Lower leg skin (tissue), 4 donors: Measurements from ENCODE around the gene STARD8. TPM values are rescaled to one million over a fixed set of nuclear protein-coding genes. Genes with fewer than 3 reads are reported as not detected.
"Not testable (repeated sequence)": the region's sequence is repeated elsewhere in the genome, so short reads cannot be mapped to it uniquely, and the experiment has no call there.

Experiments used
- DNase-seq, 2 donors: peaks; one replicate each; pipeline ENCODE4 v3.0.0-alpha.2; 2019; ENCODE audit warnings: low spot score in 2 of 2
- H3K4me3 ChIP-seq: fragments of 200-600 bp; sonication (generic); 2 replicates; pipeline ENCODE4 v1.5.1; 2017; ENCODE audit warnings: mild to moderate bottlenecking, low read depth; ENCODE audit not compliant: poor library complexity, severe bottlenecking
- POLR2A ChIP-seq, 2 donors: fragments of 450-650 bp; IDR thresholded peaks; one replicate each; pipeline ENCODE4 v1.6.1; 2016 to 2017; ENCODE audit warnings: antibody characterized with exemption in 2 of 2, mild to moderate bottlenecking in 1 of 2, moderate library complexity in 1 of 2
- WGBS, 2 donors: methylation state at CpG; one replicate each; pipeline ENCODE4 v1.1.5; 2018; 5-methylcytosine and 5-hydroxymethylcytosine counted together
- intact Hi-C: fragments of 100-400 bp; cut with DNase I; formaldehyde crosslinking; loops from one replicate; pipeline ENCODE4 v1.15.0; 2023; ENCODE audit warnings: low total_unique reads
- total RNA-seq, 4 donors: library from RNA; depleted of rRNA; stranded (reverse); fragments of >200 nt; gene quantifications; one replicate each; pipeline ENCODE4 v1.1.0, GENCODE V29; 2016
- TF ChIP-seq, protein P1 (sequence below), 3 donors: fragments of 450-650 bp; IDR thresholded peaks; one replicate each; pipeline ENCODE4 v1.5.1; 2016; ENCODE audit warnings: antibody characterized with exemption in 3 of 3, mild to moderate bottlenecking in 3 of 3, moderate library complexity in 2 of 3

STARD8 gene
- total RNA-seq, 4 donors from 2014 or later: 1.4 to 6.0 (median 2.5) TPM

- intact Hi-C loops: no loop called here
- WGBS, 2 donors: 77 to 98% methylated on average over 4 of the region's 4 CpGs
- TF ChIP-seq, protein P1, sequence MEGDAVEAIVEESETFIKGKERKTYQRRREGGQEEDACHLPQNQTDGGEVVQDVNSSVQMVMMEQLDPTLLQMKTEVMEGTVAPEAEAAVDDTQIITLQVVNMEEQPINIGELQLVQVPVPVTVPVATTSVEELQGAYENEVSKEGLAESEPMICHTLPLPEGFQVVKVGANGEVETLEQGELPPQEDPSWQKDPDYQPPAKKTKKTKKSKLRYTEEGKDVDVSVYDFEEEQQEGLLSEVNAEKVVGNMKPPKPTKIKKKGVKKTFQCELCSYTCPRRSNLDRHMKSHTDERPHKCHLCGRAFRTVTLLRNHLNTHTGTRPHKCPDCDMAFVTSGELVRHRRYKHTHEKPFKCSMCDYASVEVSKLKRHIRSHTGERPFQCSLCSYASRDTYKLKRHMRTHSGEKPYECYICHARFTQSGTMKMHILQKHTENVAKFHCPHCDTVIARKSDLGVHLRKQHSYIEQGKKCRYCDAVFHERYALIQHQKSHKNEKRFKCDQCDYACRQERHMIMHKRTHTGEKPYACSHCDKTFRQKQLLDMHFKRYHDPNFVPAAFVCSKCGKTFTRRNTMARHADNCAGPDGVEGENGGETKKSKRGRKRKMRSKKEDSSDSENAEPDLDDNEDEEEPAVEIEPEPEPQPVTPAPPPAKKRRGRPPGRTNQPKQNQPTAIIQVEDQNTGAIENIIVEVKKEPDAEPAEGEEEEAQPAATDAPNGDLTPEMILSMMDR (IDR thresholded peaks at IDR 0.05): no peak
- no peak for TF ChIP-seq POLR2A (IDR thresholded peaks at IDR 0.05)
- no peak overlapping the region for H3K4me3 ChIP-seq
- DNase-seq: peak in 1 of 2 donors; percentile 60
Observed at GRCh38 chrX:68727696-68728095, 80.2 kb downstream of the STARD8 start.

DNA sequence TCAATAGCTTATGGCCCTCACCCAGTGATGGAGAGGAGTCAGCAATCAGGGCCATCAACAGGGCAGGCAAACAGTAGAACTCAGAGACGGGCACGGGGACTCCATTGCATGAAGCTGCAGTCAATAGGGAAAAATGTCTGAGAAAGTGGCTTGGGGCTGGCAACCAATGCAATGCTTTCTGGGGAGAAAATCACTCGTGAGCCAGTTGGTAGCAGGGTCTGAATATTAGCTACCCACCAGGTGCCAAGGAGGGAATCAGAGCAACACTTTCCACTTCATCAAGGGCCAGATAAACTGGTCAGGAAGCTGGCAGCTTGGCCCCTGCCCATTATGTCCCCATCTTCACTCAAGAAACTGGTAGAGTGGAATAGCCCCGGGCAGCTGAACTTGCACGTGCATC is 80.7 kb downstream of the STARD8 start:
- TF ChIP-seq, protein P1 (IDR thresholded peaks at IDR 0.05): no peak
- no peak for TF ChIP-seq POLR2A (IDR thresholded peaks at IDR 0.05)
- peak in 1 of 2 donors; percentile 74 for DNase-seq
- H3K4me3 ChIP-seq: no peak overlapping the region
- WGBS, 2 donors: 89 to 90% methylated on average over 4 to 5 of the region's 5 CpGs
- intact Hi-C loops: no loop called here

DNA sequence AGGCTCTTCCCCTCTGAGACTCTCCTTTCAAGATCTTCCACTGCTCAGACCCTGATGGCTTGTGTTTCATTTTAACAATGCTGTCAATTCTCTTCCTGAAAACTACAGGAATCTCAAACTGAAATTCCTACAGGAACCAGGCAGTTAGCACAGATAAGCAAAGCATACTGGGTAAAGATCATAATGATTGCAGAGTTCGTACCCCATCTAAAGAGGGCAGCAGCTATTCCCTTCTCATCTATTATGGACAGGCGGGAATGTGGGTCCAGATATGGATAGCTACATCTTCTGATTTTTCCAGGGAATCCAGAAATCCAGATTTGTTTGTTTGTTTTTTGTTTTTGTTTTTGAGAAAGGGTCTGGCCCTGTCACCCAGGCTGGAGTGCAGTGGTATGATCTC is 83.8 kb downstream of the STARD8 start:
- DNase-seq: peak in 1 of 2 donors; percentile 13
- TF ChIP-seq POLR2A (IDR thresholded peaks at IDR 0.05): no peak
- TF ChIP-seq, protein P1 (IDR thresholded peaks at IDR 0.05): no peak
- H3K4me3 ChIP-seq: no peak overlapping the region
- intact Hi-C loops: no loop called here
- 70 to 75% methylated on average over 2 of the region's 2 CpGs for WGBS, 2 donors

DNA sequence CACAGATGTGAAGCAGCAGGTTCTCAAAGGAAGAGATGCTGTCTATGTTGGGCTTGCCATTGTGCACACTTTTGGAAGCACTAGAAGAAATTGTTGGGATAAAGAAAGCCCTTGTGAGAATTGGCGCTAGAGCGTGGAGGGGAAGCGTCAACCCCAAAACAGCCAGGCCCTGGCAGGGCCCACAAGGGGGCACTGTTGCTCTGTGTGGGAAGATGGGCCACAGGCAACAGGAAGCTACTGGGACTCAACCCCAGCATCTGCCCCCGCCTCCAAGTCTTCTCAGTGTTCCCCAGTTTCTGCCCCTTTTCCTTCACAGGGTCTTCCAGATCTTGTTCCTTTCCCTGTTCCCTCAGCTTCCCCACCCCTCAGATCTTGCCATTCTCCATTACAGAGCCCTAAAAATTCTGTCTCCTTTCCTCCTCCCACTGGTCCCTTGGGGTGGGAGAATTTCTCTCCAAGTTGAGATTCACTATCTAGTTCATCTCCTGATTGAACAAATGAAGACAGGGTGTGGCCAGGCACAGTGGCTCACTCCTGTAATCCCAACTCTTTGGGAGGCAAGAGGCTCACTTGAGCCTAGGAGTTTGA is 85.5 kb downstream of the STARD8 start:
- TF ChIP-seq, protein P1 (IDR thresholded peaks at IDR 0.05): no peak
- no peak for TF ChIP-seq POLR2A (IDR thresholded peaks at IDR 0.05)
- 18 to 19% methylated on average over 4 of the region's 4 CpGs for WGBS, 2 donors
- peak; percentile 18 to 88 for DNase-seq
- H3K4me3 ChIP-seq: no peak overlapping the region
- intact Hi-C loops: no loop called here

GRCh38 chrX:68735266-68735665 is 87.8 kb downstream of the STARD8 start:
- intact Hi-C loops: no loop called here
- WGBS, 2 donors: 23 to 43% methylated on average over 1 of the region's 1 CpG
- no peak for DNase-seq
- TF ChIP-seq, protein P1 (IDR thresholded peaks at IDR 0.05): no peak
- TF ChIP-seq POLR2A (IDR thresholded peaks at IDR 0.05): no peak
- H3K4me3 ChIP-seq: no peak overlapping the region

- intact Hi-C loops, H3K4me3 ChIP-seq, DNase-seq: not testable (repeated sequence)
- 95 to 100% methylated on average over 2 to 3 of the region's 3 CpGs for WGBS, 2 donors
Observed at GRCh38 chrX:68741864-68742263, 94.4 kb downstream of the STARD8 start.
